Prostate gland (tissue), 2 donors: ENCODE data around the gene PCDH9.

Experiments
- CTCF ChIP-seq, 4 experiments: fragments of 200-600 bp in 2 of 4; fragments of 450-650 bp in 2 of 4; sonication (generic) in 2 of 4; IDR thresholded peaks; 1 replicate in 3 of 4; 2 replicates in 1 of 4; pipeline ENCODE4 v1.5.1; 2016 to 2019; ENCODE audit warnings: antibody characterized with exemption in 4 of 4, mild to moderate bottlenecking in 2 of 4, moderate library complexity in 2 of 4
- POLR2AphosphoS5 ChIP-seq: sonication (generic); formaldehyde crosslinking; IDR thresholded peaks from one replicate; pipeline ENCODE4 v1.6.1; 2017; ENCODE audit warnings: antibody characterized with exemption

- TF ChIP-seq CTCF (IDR thresholded peaks at IDR 0.05) (no peak), POLR2AphosphoS5 (no peak)
Observed at GRCh38 chr13:67210208-67210607, 19.9 kb downstream of the PCDH9 start.
